NCI-H748 treated with DMSO at 0.1 percent for 48 hours (cell line): ENCODE results near the gene PPP3R1.
A peak's percentile ranks its signal among the peaks of the same experiment; 100 is the strongest.

ENCODE experiments used
- DNase-seq: peaks from one replicate; lab custom pipeline; 2025; lab: John Stamatoyannopoulos, UW

The PPP3R1 gene

DNA sequence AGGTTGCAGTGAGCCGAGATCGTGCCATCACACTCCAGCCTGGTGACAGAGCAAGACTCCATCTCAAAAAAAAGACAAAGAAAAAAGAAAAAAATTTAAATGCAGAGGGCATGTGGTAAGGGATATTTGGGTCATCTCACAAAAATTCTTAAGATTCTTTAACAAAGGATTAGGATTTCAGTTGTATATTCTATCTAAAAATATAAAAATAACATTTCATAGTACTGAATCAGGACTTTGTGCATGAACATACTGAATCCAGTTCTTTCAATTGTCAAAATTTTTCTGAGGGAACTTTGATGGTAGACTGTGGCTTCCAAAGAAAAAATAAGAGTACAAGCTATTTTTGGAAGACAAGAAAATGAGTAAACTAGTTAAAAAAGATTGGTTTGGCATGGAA is 6.5 kb upstream of the PPP3R1 start:
- no peak for DNase-seq

DNA sequence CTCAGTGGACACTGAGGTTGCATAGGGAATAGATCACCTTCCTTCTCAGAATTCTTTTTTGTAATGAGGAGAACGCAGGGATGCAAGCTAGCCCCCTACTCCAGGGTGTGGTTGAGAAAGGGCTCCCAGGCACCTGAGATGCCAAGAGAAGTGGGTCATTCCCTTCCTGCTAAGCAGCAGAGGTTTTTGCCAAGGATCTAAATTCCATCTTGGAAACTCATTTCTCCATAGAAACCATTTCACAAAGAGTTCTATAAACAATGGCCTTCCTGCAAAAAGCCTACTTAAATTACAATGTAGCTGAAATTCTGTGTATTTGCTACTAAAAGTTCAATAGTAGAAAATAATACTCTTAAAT is 3.7 kb upstream of the PPP3R1 start:
- no peak for DNase-seq

DNA sequence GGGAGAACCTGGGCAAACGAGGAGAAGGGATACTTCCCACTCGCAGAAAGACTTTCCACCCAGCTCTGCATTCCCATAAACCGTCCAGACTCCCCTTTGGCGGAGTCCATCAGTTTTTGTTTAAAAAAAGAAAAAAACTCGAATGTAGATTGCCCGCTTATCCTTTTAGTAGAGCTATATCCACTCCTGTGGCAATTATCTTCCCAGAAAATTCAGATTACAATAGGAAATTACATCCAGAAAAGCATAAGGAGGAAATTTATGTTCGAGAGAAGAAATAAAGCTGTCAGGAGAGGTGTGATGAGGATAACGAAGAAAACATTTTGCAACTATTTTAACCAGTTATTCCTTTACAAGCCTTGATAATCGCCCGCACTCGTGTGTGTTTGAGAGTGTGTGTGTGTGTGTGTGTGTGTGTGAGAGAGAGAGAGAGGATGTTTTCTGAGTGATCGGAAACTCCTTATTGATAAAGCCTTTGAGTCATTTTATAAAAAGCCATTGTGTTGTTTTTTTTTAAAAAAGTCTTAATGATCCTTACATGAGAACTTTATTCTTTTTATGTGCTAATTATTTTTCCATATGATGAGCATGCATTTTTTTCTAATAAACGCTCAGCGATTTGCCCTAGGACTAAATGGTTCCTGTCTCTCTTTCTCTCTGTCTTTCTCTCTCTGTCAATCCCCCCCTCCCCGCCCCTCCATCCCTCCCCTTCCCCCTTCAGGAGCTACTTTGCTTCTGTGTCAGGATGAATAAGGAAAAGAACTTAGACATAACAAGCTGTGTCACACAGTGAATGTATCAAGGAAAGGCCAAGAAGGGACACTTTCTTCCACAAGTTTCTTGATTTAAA is 1.1 kb upstream of the PPP3R1 start:
- DNase-seq = no peak

DNA sequence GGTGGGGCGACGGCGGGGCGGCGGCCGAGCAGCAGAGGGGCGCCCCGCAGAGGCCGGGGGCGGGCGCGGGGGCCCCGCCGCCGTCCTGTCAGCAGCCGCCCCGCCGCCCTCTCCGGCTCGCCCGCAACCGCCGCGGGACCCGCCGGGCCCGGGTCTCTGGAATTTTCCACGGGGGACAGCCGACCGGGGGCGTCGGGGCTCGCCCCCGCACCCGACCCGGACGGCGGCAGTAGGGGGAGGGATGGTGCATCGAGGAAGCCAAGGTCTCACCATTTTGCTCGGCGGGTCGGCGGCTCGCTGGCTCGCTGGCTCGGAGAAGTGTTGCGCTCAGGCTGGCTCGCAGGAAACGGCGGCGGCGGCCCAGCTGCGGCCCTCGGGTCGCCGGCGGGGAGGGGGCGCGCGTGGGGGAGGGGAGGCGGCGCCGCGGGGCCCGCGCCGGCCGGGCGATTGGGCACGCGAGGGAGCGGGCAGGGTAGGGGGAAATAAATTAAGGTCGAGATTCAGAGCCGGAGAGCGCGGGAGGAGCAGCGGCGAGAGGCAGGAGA is 405 bp downstream of the PPP3R1 start:
- DNase-seq = no peak

DNA sequence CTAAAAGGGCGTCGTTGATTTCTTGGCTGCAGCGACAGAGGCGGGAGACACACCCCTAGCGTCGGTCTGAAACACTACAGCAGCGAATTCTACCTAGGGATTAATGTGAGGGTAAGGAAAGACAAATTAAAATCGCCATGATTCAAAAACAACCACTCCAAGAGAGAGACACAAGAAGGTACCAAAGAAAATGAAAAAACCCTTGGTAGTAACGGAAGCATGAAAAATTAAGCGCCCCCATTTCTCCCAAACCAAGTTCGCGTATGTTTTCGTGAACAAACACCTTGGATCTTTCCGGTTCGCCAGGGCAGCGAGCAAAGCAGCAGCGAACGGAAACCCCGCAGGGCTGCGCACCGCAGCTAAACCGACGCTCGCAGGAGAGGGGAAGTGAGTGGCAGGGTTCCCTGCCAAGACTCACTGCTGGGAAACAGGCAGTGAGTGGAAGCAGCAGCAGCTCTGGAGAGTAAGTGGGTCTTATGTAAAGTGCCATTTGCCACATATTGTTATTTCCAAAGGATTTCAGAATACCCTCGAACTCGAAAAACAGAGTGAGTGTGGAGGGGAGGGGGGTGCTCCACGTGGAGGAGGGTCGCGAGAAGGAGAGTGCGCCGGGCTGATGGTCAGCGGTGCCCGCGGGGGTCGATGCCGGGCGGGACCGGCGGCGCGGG is 1.0 kb downstream of the PPP3R1 start:
- DNase-seq = peak; percentile 83

DNA sequence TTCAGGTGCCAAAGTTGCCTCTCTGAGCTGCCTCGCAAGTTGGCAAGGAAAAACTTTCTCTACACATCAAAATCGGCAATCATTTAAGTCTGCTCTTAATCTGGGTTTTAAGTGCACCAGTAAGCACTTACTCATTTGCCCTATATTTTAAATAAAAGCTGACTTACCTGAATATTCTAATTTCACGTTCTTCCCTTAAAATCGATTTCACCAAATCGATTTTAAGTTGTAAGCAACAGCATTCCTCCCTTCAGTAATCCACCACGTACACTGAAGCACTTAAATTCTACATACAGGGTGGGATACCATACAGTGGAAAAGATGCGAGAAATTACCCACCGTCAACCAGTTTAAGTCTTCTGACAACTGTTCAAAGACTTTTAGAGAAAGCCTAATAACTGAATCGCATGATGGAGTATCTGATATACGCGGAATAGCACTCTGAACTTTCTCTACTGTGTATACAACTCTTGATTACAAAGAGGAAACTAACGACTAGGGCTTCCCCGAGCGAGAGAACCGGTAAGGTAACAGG is 1.6 kb downstream of the PPP3R1 start:
- DNase-seq = no peak

DNA sequence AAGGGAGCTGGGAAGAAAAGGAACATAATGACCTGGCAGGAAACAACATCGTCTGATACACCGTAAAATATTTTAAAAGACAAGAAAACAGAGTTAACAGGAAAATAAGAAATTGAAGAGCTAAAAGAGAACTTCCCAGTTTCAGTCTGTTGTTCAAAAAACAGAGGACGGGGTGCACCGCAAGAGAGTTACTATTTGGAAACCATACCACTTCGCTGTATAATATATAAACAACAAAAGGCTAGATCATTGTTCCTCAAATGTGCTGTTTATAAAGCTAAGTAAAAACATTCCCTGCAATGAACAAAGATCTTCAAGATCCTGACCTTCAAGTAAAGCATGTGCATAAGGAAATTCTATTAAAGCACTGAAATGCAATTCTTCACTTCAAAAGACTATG is 2.1 kb downstream of the PPP3R1 start:
- DNase-seq = no peak

DNA sequence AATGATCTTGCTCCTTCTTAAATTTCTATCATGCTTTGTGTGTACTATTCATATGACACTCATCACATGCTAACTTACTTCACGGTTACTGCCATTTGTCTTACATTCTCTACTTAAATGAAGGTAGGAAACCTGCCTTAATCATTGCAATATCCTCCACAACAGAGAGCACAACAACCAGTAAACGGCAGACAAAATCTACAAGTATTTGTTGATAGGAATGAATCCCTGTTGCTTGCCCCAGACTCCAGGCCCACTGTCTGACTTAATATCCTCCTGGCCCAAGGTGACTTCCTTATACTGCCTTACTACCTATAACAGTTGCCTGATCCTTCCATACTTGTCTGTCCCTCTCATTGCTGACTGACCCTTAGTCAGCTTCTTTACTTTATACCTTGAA is 3.5 kb downstream of the PPP3R1 start:
- no peak for DNase-seq

DNA sequence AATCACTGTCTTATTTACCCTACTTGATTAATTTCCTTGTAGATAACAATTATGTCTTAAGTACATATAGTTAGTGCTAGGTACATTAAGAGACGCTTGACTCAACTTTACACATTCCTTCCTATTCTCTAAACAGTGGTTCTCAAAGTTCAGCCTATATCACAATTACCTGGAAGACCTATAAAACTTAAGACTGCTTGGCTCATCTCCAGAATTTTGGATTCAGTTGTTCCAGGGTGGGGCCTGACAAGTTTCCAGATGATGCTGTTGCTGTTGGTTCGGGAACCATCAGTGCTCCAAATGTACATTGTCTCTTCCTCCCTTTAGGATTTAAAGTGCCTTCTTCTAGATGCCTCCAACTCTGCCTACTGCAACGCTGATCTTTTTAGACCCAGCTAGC is 4.0 kb downstream of the PPP3R1 start:
- DNase-seq = no peak

DNA sequence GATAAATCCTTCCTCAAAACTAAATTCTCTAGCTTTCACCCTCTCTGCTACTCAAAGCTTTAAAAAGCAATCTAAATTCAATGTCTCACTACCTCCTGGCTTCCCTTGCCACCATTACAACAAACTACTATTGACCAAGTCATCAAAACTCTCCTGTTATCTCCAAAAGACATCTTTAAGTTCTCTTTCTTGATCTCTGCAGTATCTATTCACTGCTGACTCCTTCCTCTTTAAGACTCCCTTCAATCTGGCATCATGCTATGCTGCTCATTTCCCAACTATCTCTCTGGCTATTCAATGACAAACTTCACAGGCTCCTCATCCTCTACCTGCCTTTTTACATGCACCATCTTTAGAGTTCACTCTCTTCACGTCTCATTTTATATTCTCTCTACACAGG is 5.9 kb downstream of the PPP3R1 start:
- DNase-seq = no peak

DNA sequence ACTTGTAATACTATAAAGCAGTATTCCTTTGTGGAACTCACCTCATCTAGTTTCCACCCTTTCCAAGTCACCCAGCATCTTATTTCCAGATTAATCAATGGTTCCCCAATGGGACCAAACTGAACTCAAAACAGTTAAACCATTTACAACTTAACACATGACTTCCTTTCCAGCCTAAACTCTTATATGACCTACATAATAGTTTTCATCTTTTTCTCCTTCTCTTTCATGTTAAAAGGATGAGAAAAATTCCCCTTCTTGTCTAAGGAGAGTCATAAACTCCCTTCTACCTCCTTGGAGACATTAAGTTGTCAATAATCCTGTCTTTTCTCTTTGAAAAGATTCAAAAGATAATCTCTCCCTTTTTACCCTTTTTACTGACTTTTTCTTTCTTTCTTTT is 6.7 kb downstream of the PPP3R1 start:
- DNase-seq = no peak

DNA sequence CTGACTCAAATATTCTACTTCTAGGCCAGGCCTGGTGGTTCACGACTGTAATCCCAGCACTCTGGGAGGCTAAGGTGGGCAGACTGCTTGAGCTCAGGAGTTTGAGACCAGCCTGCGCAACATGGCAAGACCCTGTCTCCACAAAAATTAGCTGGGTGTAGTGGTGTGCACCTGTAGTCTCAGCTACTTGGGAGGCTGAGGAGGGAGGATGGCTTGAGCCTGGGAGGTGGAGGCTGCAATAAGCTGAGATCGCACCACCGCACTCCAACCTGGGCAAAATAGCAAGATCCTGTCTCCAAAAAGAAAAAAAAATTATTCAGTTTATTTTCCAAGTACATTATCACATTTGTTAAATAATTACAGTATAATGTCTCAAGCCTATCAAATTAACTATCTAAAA is 7.3 kb downstream of the PPP3R1 start:
- no peak for DNase-seq

DNA sequence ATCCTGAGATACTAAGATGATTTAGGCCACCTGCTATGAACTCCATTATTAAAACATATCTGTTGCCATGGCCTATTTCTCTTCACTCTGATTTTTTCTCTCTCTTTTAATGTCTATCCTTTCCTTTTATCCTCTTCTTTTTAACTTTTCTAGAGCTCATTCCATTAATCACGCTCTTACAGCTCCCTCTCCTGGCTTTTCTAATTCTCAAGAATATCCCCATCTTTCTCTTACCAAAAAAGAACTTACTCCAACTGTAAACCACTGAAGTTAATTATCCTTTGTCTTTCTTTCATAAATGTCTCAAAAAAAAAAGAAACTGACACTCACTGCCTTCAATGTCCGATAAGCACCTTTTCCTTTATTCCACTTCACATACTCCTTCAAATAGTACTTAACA is 7.9 kb downstream of the PPP3R1 start:
- no peak for DNase-seq

DNA sequence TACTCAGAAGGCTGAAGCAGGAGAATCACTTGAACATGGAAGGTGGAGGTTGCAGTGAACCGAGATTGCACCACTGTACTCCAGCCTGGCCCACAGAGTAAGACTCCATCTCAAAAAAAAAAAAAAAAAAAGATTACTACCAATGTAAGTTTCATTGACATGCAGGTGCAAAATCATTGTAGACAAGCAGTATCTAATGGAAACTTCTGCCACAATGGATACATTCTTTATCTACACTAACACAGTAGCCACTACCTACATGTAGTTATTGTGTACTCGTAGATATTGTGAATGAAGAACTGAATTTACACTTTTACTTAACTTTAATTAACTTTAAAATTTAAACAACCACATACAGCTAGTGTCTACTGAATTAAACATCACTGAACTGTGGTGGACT is 10.6 kb downstream of the PPP3R1 start:
- DNase-seq = no peak

DNA sequence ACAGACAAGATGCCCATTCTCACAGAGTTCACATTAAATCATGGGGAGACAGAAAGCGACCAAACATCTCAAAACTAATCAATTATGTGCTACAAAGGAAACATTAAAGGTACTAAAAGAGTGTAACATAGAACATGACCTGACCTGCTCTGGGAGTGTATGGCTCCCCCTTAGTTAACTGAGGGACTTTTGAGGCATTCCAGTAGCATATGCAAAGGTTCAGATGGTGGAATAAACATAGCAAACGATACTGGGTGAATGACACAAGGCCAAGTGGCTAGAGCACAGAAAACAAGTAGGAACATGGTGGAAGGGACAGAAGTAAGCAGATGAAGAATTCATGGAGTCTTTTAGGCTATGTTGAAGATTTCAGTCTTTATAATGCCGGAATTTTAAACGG is 11.9 kb downstream of the PPP3R1 start:
- DNase-seq = no peak

DNA sequence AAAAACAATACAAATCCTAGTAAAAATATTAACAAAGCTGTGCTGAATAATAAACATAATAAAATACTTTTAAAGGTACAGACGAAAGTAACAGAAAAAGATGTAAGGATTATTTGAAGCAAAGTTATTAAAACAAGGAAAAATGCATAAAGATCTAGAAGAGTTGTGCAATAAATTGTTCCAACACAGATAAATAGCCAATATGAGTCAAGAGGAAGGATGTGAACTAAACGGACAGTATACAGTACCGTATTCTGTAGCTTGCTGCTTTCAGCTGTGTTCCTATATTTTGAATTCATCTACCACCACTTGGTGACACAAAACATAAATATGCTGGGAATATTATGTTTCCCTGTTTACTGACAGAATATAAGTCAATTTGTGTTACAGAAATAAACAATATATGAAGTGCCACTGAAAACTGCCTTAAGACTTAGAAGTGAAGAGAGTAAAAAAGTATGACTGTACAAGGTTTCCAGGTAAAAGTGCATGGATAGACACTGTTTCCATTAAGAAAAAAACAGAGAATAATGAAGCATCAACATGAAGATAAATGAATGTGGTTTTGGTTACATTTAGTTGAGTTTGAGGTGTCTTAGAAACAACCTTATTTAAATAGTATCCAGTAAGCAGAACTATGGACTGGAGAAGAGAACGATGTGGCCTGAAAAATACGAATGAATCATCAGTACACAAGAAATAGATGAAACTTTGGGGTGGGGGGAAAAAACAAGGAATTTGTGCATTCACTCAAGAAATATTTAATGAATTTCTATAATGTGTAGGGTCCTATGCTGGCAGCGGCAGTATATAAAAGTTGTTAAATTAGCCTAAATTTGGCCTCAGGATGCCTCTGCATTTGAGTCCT is 13.1 kb downstream of the PPP3R1 start:
- DNase-seq = no peak

DNA sequence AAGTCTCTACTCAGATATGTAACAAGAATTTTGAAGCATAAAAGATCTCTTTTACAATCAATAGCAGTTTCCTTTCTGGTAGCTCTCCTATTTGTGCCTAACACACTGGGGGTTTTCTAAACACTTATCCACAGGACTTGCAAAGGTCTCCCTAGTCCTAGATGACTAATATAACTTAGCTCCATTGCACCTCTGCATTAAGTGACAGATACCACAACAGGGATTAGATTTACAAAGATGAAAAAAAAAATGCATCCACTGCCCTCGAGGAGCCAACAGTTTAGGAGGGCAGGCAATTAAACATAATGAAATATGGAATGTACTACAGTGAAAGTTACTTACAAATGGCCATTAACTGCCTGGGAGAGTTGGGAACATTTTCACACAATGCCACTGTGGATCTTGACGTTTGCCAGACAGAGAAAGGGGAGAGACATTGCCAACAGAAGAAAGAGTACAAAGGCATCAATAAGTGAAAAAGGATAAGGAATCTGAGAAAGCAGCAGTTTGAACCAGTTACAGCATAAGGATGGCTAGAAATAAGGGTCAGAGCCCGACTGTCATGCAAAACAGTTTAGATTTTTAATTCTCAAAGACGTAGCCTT is 14.3 kb downstream of the PPP3R1 start:
- no peak for DNase-seq

DNA sequence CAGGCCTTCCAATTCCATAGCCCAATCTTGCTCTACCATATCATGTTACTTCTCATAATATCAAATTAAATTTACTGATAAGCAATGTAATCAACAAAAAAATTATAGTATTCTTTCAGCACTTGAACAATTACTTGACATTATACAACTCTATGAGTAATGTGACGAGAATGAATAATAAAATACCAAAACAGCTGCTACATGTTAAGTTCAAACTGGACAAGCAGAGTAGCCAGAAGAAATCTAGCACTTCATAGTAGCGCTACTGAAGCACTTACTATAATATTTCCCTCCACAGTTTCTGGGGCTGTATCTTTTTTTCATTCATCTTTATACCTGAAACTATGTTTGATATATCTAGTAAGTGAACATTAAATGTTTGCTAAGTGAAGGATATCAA is 14.9 kb downstream of the PPP3R1 start:
- no peak for DNase-seq

DNA sequence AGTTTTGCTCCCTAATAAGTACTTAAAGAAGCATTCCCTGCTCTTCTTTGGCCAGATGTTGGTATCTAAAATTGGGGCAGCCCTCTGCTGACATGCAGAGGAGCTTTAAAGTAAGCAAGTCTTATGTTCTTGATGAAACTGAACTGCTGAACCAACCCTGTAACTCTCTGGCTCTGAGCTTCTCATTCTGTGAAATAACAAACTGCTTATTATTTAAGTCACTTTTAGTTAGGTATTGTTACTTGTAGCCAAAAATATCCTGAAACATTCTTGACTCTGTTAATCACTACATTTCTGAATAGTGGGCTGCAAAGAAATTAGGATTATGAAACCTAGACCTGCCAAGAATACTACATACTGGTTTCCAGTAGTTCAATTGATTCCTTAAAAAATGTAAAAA is 15.5 kb downstream of the PPP3R1 start:
- no peak for DNase-seq

DNA sequence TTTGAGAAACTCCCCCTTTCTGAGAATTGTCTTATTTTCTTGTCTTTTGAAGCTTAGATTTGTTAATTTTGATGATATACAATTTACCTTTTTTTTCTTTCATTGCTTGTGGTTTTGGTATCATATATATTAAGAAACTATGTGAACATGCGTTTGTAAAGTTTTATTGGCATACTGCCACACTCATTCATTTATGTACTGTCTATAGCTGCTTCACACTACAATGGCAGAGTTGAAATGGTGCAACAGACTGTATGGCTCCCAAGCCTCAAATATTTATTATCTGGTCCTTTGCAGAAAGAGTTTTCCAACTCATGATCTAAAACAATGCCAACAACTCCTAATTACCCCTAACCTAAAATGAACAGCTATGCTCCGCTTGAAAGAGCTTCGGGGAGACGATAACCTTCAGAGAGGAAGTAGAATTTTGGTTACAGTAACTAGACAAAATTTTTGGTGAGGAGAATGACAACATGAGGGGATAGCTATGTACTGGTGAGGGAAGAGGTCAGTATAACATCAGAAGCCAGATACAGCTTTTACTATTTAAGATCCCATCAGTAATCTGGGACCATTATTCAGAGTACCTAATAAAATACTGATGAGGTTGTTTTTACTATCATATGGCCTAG is 16.1 kb downstream of the PPP3R1 start:
- DNase-seq = no peak

DNA sequence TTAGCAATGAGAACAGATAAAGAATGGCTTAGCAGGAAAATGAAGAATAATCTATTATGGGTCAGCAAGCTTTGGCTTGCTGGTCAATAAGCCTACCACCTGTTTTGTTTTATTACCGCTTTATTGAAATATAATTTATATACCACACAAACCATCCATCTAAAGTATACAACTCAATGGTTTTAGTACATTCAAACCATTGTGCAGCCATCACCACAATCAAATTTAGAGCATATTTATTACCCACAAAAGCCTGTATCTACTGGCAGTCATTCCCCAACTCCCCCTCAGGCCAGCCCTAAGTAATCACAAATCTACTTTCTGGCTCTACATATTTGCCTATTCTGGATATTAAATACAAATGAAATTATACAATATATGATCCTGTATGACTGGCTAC is 17.2 kb downstream of the PPP3R1 start:
- DNase-seq = no peak
